GM12874 (cell line): ENCODE data around the gene ALPK1.

Experiments used
- CTCF ChIP-seq: IDR thresholded peaks from 2 replicates; pipeline ENCODE4 v1.5.1; 2011; ENCODE audit warnings: low read depth, mild to moderate bottlenecking, control low read depth, low read length, moderate library complexity; ENCODE audit not compliant: insufficient read depth

ALPK1 gene

GRCh38 chr4:112378243-112378620 is 81.1 kb downstream of the ALPK1 start:
- no peak for TF ChIP-seq CTCF

GRCh38 chr4:112378858-112379257 is 81.7 kb downstream of the ALPK1 start:
- TF ChIP-seq CTCF, result no peak

- no peak for TF ChIP-seq CTCF
These were observed 82.1 kb downstream of the ALPK1 start for GRCh38 chr4:112379306-112379705.

- TF ChIP-seq CTCF, result no peak
These were observed 85.0 kb downstream of the ALPK1 start for GRCh38 chr4:112381996-112382692.

- no peak for TF ChIP-seq CTCF
These were observed 88.9 kb downstream of the ALPK1 start for GRCh38 chr4:112386071-112386470.

GRCh38 chr4:112402098-112402497 is 104.9 kb downstream of the ALPK1 start:
- TF ChIP-seq CTCF, result no peak

- TF ChIP-seq CTCF, result no peak
These were observed 106.2 kb downstream of the ALPK1 start for GRCh38 chr4:112403101-112403945.
